GM23338 (cell line): Measurements from ENCODE around the gene USH1C. TPM values are rescaled to one million over a fixed set of nuclear protein-coding genes. Genes with fewer than 3 reads are reported as not detected.

ENCODE experiments used
- ATAC-seq: fragments of 200-7000 bp; cut with Tn5 transposase; 3 replicates; pipeline ENCODE4 v1.9.1; 2020
- DNase-seq: peaks from one replicate; pipeline ENCODE4 v3.0.0-alpha.2; 2015; ENCODE audit warnings: low spot score
- H2AFZ ChIP-seq: fragments of 200-600 bp; sonication (generic); 2 replicates; pipeline ENCODE4 v1.8.0; 2016; ENCODE audit warnings: antibody characterized with exemption, mild to moderate bottlenecking, moderate library complexity
- H3F3A ChIP-seq: fragments of 200-600 bp; sonication (generic); replicated peaks from 2 replicates; pipeline ENCODE4 v1.8.0; 2017; ENCODE audit warnings: antibody characterized with exemption, mixed run types, low read depth
- H3K27ac ChIP-seq: fragments of 200-600 bp; sonication (generic); 2 replicates; pipeline ENCODE4 v1.6.1; 2016; ENCODE audit warnings: low read depth
- H3K27me3 ChIP-seq: fragments of 200-600 bp; sonication (generic); 2 replicates; pipeline ENCODE4 v1.8.0; 2016; ENCODE audit warnings: mild to moderate bottlenecking, mixed run types, moderate library complexity; ENCODE audit not compliant: insufficient read depth
- H3K36me3 ChIP-seq: fragments of 200-600 bp; sonication (generic); 2 replicates; pipeline ENCODE4 v1.8.0; 2016; ENCODE audit warnings: mild to moderate bottlenecking; ENCODE audit not compliant: insufficient read depth
- H3K4me1 ChIP-seq: fragments of 200-600 bp; sonication (generic); 2 replicates; pipeline ENCODE4 v1.8.0; 2016; ENCODE audit warnings: mild to moderate bottlenecking, moderate library complexity; ENCODE audit not compliant: insufficient read depth
- H3K4me2 ChIP-seq: fragments of 200-600 bp; sonication (generic); 2 replicates; pipeline ENCODE4 v1.7.1; 2017; ENCODE audit warnings: mixed run types
- H3K4me3 ChIP-seq: fragments of 200-600 bp; sonication (generic); 2 replicates; pipeline ENCODE4 v1.6.1; 2016; ENCODE audit warnings: mixed run types
- H3K79me2 ChIP-seq: fragments of 200-600 bp; sonication (generic); replicated peaks from 2 replicates; pipeline ENCODE4 v1.8.0; 2017; ENCODE audit warnings: mild to moderate bottlenecking; ENCODE audit not compliant: insufficient read depth
- H3K9me2 ChIP-seq: fragments of 200-600 bp; sonication (generic); 2 replicates; pipeline ENCODE4 v1.8.0; 2017; ENCODE audit not compliant: insufficient read depth
- H4K20me1 ChIP-seq: fragments of 200-600 bp; sonication (generic); replicated peaks from 2 replicates; pipeline ENCODE4 v1.8.0; 2017; ENCODE audit warnings: mild to moderate bottlenecking; ENCODE audit not compliant: insufficient read depth
- H3K27ac Mint-ChIP-seq: 2 replicates; pipeline ENCODE4 v1.8.0; 2020; ENCODE audit warnings: inconsistent platforms, mild to moderate bottlenecking, moderate library complexity, mixed read lengths
- H3K27me3 Mint-ChIP-seq: 3 replicates; pipeline ENCODE4 v1.8.0; 2022; ENCODE audit warnings: low read depth, mild to moderate bottlenecking, moderate library complexity, mixed read lengths, inconsistent platforms; ENCODE audit not compliant: insufficient read depth, poor library complexity
- H3K36me3 Mint-ChIP-seq: 3 replicates; pipeline ENCODE4 v1.8.0; 2021; ENCODE audit warnings: low read depth, mild to moderate bottlenecking, inconsistent platforms, moderate library complexity, mixed read lengths
- H3K4me1 Mint-ChIP-seq: 3 replicates; pipeline ENCODE4 v1.8.0; 2020; ENCODE audit warnings: mild to moderate bottlenecking, inconsistent platforms, mixed read lengths
- H3K4me3 Mint-ChIP-seq: 3 replicates; pipeline ENCODE4 v1.8.0; 2021; ENCODE audit warnings: moderate library complexity, mild to moderate bottlenecking, inconsistent platforms, mixed read lengths
- H3K9me3 Mint-ChIP-seq: 3 replicates; pipeline ENCODE4 v1.8.0; 2020; ENCODE audit warnings: moderate library complexity, mild to moderate bottlenecking, inconsistent platforms, mixed read lengths
- CREB1 ChIP-seq: fragments of 250-450 bp; sonication (Bioruptor Pico); IDR thresholded peaks from 2 replicates; pipeline ENCODE4 v1.5.0; 2020; ENCODE audit warnings: low read depth, mild to moderate bottlenecking, moderate library complexity
- EZH2 ChIP-seq: fragments of 200-600 bp; sonication (generic); IDR thresholded peaks from one replicate; pipeline ENCODE4 v1.8.0; 2017; ENCODE audit warnings: antibody characterized with exemption, mild to moderate bottlenecking, low read depth; ENCODE audit not compliant: unreplicated experiment
- JUNB ChIP-seq: IDR thresholded peaks from one replicate; pipeline ENCODE4 v1.6.1; 2016; ENCODE audit warnings: antibody characterized with exemption; ENCODE audit not compliant: unreplicated experiment
- NANOG ChIP-seq: IDR thresholded peaks from 2 replicates; pipeline ENCODE4 v1.6.1; 2016; ENCODE audit warnings: antibody characterized with exemption, borderline replicate concordance
- POLR2AphosphoS5 ChIP-seq: IDR thresholded peaks from 2 replicates; pipeline ENCODE4 v1.6.1; 2016; ENCODE audit warnings: antibody characterized with exemption, low read depth
- ZNF114 ChIP-seq: fragments of 250-450 bp; sonication (Bioruptor Pico); IDR thresholded peaks from 2 replicates; pipeline ENCODE4 v1.5.0; 2020; ENCODE audit warnings: mild to moderate bottlenecking, moderate library complexity
- ZNF331 ChIP-seq: fragments of 250-450 bp; sonication (Bioruptor Pico); IDR thresholded peaks from 2 replicates; pipeline ENCODE4 v1.5.0; 2020; ENCODE audit warnings: low read depth, mild to moderate bottlenecking, moderate library complexity
- polyA plus RNA-seq: library from polyadenylated mRNA; unstranded; fragments of >200 nt; fragmentation: Nextera tagmentation; extraction: Ambion mirVana; gene quantifications from 2 replicates; pipeline ENCODE4 v1.2.1, GENCODE V29; 2016
- total RNA-seq: library from RNA; depleted of rRNA; stranded (reverse); fragments of >200 nt; shearing (Covaris generic); gene quantifications from 2 replicates; pipeline ENCODE4 v1.2.3, GENCODE V29; 2014
- TF ChIP-seq, protein P1 (sequence below): IDR thresholded peaks from 2 replicates; pipeline ENCODE4 v1.6.1; 2016; ENCODE audit warnings: antibody characterized with exemption
- TF ChIP-seq, protein P2 (sequence below), 2 experiments: fragments of 200-600 bp in 1 of 2; sonication (generic) in 1 of 2; conservative IDR thresholded peaks; 2 replicates each; pipeline versions ENCODE4 v1.5.1 to v1.6.1; 2016 to 2017; ENCODE audit warnings: antibody characterized with exemption in 2 of 2, low read depth in 2 of 2, mild to moderate bottlenecking in 2 of 2, moderate library complexity in 1 of 2
- TF ChIP-seq, protein P3 (sequence below): fragments of 250-450 bp; sonication (Bioruptor Pico); IDR thresholded peaks from 2 replicates; pipeline ENCODE4 v1.5.0; 2020; ENCODE audit warnings: mild to moderate bottlenecking, moderate library complexity

The USH1C gene
- total and polyA plus RNA-seq, 2 experiments from 2014 or later = 1.3 to 1.8 TPM

DNA sequence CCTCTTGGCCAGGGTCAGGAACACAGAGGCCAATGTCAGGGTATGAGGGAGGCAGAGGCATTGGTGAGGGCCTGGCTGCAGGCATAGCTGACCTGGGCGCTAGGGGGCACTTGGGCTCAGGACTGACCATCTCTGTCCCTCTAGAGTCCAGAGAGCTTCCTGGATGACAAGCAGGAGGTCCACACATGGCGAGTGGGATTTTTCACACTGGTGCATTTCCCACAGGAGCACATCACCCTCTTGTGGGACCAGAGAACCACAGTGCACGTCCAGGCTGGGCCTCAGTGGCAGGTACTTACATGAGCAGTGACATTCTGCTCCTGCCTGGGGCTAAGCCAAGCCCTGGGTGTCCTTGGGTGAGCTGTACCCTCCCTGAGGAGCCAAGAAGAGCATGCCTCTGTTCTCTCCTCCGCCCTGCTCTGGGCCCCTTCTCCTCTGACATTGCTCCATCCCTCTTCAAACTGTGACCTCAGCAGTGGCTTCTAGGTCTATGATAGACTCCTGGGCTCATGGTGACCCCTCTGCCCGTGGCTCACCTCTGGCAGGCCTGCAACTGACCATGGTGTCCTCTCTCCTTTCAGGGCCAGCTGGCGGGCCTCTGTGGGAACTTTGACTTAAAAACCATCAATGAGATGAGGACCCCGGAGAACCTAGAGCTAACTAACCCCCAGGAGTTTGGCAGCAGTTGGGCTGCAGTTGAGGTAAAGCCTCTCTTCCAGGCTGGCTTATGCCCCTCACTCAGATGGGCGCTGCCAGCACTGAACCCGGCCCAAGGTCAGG, 49.4 kb upstream of the USH1C start:
- no peak for DNase-seq
- H3K27ac ChIP-seq = no peak overlapping the region
- no peak for ATAC-seq
- no peak overlapping the region for H3K4me3 ChIP-seq
- H3K27ac Mint-ChIP-seq = no peak overlapping the region
- TF ChIP-seq CREB1 (CRISPR knock-in tag) (no peak), EZH2 (no peak), JUNB (no peak), NANOG (no peak), POLR2AphosphoS5 (no peak), ZNF114 (CRISPR knock-in tag) (no peak), ZNF331 (CRISPR knock-in tag) (no peak)
- TF ChIP-seq, protein P1, sequence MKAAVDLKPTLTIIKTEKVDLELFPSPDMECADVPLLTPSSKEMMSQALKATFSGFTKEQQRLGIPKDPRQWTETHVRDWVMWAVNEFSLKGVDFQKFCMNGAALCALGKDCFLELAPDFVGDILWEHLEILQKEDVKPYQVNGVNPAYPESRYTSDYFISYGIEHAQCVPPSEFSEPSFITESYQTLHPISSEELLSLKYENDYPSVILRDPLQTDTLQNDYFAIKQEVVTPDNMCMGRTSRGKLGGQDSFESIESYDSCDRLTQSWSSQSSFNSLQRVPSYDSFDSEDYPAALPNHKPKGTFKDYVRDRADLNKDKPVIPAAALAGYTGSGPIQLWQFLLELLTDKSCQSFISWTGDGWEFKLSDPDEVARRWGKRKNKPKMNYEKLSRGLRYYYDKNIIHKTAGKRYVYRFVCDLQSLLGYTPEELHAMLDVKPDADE = no peak
- TF ChIP-seq, protein P2, sequence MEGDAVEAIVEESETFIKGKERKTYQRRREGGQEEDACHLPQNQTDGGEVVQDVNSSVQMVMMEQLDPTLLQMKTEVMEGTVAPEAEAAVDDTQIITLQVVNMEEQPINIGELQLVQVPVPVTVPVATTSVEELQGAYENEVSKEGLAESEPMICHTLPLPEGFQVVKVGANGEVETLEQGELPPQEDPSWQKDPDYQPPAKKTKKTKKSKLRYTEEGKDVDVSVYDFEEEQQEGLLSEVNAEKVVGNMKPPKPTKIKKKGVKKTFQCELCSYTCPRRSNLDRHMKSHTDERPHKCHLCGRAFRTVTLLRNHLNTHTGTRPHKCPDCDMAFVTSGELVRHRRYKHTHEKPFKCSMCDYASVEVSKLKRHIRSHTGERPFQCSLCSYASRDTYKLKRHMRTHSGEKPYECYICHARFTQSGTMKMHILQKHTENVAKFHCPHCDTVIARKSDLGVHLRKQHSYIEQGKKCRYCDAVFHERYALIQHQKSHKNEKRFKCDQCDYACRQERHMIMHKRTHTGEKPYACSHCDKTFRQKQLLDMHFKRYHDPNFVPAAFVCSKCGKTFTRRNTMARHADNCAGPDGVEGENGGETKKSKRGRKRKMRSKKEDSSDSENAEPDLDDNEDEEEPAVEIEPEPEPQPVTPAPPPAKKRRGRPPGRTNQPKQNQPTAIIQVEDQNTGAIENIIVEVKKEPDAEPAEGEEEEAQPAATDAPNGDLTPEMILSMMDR (conservative IDR thresholded peaks at IDR 0.05; ENCODE audit: low read depth in 2 of 2) = no peak
- peaks cover 3% of the 10 kb centered on the region; the same call in 1 of the 3 replicates for H3K9me3 Mint-ChIP-seq
- no peak overlapping the region for H2AFZ ChIP-seq
- H3K27me3 ChIP-seq = no peaks in the 10 kb centered on the region
- H4K20me1 ChIP-seq = no peaks in the 10 kb centered on the region
- H3K27me3 Mint-ChIP-seq = peaks cover 6% of the 10 kb centered on the region
- H3K4me1 Mint-ChIP-seq = no peaks in the 10 kb centered on the region
- H3K79me2 ChIP-seq = no peaks in the 10 kb centered on the region
- H3K4me2 ChIP-seq = no peak overlapping the region
- no peaks in the 10 kb centered on the region for H3F3A ChIP-seq
- H3K36me3 ChIP-seq = no peaks in the 10 kb centered on the region
- no peaks in the 10 kb centered on the region for H3K9me2 ChIP-seq
- no peaks in the 10 kb centered on the region for H3K4me1 ChIP-seq
- peaks cover 3% of the 10 kb centered on the region; the same call in 1 of the 3 replicates for H3K36me3 Mint-ChIP-seq
- H3K4me3 Mint-ChIP-seq = no peak overlapping the region

DNA sequence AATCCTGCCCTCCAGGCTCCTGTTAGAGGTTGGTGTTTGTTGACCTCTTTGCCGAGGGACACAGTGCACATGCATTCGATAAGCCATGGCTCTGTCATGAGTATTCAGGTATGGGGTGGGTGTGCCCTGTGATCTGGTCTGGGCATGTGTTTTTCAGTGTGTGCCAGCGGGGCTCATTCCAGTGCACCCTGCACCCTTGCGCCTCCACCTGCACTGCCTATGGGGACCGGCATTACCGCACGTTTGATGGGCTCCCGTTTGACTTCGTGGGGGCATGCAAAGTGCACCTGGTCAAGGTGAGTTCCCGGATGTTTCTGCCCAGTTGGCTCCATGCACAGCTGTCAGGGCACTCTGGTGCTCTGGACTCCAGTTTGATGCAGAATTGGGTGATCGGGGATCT, 47.1 kb upstream of the USH1C start:
- Histone ChIP-seq H3F3A (no peaks in the 10 kb centered on the region), H2AFZ (no peak overlapping the region), H3K9me2 (no peaks in the 10 kb centered on the region), H3K27me3 (no peaks in the 10 kb centered on the region), H3K4me2 (no peak overlapping the region), H3K27ac (no peak overlapping the region), H3K4me1 (no peaks in the 10 kb centered on the region), H3K4me3 (no peak overlapping the region), H3K36me3 (no peaks in the 10 kb centered on the region), H4K20me1 (no peaks in the 10 kb centered on the region), H3K79me2 (no peaks in the 10 kb centered on the region)
- Mint-ChIP-seq H3K27ac (no peak overlapping the region), H3K9me3 (peaks cover 3% of the 10 kb centered on the region; the same call in 1 of the 3 replicates), H3K27me3 (peaks cover 6% of the 10 kb centered on the region), H3K36me3 (peaks cover 3% of the 10 kb centered on the region; the same call in 1 of the 3 replicates), H3K4me1 (no peaks in the 10 kb centered on the region), H3K4me3 (no peak overlapping the region)
- DNase-seq (no peak), ATAC-seq (no peak)
- TF ChIP-seq, protein P3, sequence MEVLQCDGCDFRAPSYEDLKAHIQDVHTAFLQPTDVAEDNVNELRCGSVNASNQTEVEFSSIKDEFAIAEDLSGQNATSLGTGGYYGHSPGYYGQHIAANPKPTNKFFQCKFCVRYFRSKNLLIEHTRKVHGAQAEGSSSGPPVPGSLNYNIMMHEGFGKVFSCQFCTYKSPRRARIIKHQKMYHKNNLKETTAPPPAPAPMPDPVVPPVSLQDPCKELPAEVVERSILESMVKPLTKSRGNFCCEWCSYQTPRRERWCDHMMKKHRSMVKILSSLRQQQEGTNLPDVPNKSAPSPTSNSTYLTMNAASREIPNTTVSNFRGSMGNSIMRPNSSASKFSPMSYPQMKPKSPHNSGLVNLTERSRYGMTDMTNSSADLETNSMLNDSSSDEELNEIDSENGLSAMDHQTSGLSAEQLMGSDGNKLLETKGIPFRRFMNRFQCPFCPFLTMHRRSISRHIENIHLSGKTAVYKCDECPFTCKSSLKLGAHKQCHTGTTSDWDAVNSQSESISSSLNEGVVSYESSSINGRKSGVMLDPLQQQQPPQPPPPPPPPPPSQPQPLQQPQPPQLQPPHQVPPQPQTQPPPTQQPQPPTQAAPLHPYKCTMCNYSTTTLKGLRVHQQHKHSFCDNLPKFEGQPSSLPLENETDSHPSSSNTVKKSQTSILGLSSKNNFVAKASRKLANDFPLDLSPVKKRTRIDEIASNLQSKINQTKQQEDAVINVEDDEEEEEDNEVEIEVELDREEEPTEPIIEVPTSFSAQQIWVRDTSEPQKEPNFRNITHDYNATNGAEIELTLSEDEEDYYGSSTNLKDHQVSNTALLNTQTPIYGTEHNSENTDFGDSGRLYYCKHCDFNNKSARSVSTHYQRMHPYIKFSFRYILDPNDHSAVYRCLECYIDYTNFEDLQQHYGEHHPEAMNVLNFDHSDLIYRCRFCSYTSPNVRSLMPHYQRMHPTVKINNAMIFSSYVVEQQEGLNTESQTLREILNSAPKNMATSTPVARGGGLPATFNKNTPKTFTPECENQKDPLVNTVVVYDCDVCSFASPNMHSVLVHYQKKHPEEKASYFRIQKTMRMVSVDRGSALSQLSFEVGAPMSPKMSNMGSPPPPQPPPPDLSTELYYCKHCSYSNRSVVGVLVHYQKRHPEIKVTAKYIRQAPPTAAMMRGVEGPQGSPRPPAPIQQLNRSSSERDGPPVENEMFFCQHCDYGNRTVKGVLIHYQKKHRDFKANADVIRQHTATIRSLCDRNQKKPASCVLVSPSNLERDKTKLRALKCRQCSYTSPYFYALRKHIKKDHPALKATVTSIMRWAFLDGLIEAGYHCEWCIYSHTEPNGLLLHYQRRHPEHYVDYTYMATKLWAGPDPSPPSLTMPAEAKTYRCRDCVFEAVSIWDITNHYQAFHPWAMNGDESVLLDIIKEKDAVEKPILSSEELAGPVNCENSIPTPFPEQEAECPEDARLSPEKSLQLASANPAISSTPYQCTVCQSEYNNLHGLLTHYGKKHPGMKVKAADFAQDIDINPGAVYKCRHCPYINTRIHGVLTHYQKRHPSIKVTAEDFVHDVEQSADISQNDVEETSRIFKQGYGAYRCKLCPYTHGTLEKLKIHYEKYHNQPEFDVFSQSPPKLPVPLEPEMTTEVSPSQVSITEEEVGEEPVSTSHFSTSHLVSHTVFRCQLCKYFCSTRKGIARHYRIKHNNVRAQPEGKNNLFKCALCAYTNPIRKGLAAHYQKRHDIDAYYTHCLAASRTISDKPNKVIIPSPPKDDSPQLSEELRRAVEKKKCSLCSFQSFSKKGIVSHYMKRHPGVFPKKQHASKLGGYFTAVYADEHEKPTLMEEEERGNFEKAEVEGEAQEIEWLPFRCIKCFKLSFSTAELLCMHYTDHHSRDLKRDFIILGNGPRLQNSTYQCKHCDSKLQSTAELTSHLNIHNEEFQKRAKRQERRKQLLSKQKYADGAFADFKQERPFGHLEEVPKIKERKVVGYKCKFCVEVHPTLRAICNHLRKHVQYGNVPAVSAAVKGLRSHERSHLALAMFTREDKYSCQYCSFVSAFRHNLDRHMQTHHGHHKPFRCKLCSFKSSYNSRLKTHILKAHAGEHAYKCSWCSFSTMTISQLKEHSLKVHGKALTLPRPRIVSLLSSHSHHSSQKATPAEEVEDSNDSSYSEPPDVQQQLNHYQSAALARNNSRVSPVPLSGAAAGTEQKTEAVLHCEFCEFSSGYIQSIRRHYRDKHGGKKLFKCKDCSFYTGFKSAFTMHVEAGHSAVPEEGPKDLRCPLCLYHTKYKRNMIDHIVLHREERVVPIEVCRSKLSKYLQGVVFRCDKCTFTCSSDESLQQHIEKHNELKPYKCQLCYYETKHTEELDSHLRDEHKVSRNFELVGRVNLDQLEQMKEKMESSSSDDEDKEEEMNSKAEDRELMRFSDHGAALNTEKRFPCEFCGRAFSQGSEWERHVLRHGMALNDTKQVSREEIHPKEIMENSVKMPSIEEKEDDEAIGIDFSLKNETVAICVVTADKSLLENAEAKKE (CRISPR knock-in tag) = no peak
- no peak for TF ChIP-seq NANOG
